Measurements from ENCODE around the gene RIMKLB. TPM values are rescaled to one million over a fixed set of nuclear protein-coding genes. Genes with fewer than 3 reads are reported as not detected.

Gene RIMKLB
- total and polyA plus RNA-seq, 10 of the 15 experiments (the other 5 are each of a cell fraction or from before 2014, with no cell fraction given) = 0.15 to 0.83 (median 0.46) TPM

DNA sequence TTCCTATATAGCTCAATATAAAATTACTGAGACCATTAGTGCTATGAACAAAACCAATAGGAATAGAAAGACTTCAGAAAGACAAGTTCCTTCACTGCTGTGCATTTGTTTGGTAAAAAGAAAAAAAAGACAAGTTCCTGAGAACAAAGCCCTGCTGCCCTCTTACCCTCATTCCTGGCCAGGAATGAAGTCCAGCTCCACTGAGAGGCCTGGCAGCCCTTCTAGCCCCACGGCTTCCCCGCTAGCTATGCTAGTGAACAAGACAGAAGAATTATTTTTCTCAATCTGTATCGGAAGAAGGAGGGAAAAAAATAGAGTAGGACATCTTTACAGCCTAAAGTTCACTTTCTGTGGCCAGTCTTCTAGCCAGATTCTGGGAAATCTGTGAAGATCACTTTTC, 36.8 kb upstream of the RIMKLB start:
- no peak overlapping the region for H2AFZ ChIP-seq (ENCODE audit: control insufficient read depth, low read depth, low read length)
- FAIRE-seq = no peak
- BruUV-seq (replicated peaks) = no TSS peak
- no peak for ATAC-seq
- H4K20me1 ChIP-seq (ENCODE audit: control insufficient read depth, insufficient read depth) = no peaks in the 10 kb centered on the region
- WGBS (ENCODE audit: insufficient coverage, insufficient replicate concordance, low lambda C conversion rate, missing lambda C conversion rate) = 76% methylated on average over 3 of the region's 3 CpGs
- no peaks in the 10 kb centered on the region for H3K4me1 ChIP-seq (ENCODE audit: control insufficient read depth, insufficient read depth, low read length)
- ChIA-PET CTCF (interaction anchor here (0.6 to 1.4 kb wide), 6 partner anchors 10 to 388 kb away, joined by 3 to 7 read pairs (median 4); no protein-coding TSS in a partner anchor), RAD21 (ENCODE audit: unreplicated experiment) (interaction anchor here (0.9 kb wide), 1 partner anchor 163 kb away, joined by 3 read pairs; no protein-coding TSS in a partner anchor), SMC1A (ENCODE audit: uncharacterized antibody, unreplicated experiment) (interaction anchor here (0.7 to 1.8 kb wide), 3 partner anchors 16 to 900 kb away, joined by 3 to 7 read pairs (median 3); no protein-coding TSS in a partner anchor), POLR2A (no interaction called here)
- H3K27ac ChIP-seq (ENCODE audit: control insufficient read depth, insufficient read depth) = no peak overlapping the region
- no peaks in the 10 kb centered on the region; the same call in 2 of the 3 replicates for H3K9me3 ChIP-seq (replicated peaks; ENCODE audit: control insufficient read depth, insufficient read depth, low read length)
- H3K79me2 ChIP-seq (ENCODE audit: control insufficient read depth, insufficient read depth, low read length) = no peaks in the 10 kb centered on the region
- no peak for DNase-seq (ENCODE audit: low read depth, low spot score)
- intact Hi-C loops (cut with micrococcal nuclease; ENCODE audit: unreplicated experiment) = loop anchor here (5.0 kb wide), 1 partner anchor 376 kb away; no protein-coding TSS in a partner anchor
- H3K9ac ChIP-seq (ENCODE audit: control insufficient read depth, insufficient read depth, low read length) = no peak overlapping the region
- TF ChIP-seq, protein P1, sequence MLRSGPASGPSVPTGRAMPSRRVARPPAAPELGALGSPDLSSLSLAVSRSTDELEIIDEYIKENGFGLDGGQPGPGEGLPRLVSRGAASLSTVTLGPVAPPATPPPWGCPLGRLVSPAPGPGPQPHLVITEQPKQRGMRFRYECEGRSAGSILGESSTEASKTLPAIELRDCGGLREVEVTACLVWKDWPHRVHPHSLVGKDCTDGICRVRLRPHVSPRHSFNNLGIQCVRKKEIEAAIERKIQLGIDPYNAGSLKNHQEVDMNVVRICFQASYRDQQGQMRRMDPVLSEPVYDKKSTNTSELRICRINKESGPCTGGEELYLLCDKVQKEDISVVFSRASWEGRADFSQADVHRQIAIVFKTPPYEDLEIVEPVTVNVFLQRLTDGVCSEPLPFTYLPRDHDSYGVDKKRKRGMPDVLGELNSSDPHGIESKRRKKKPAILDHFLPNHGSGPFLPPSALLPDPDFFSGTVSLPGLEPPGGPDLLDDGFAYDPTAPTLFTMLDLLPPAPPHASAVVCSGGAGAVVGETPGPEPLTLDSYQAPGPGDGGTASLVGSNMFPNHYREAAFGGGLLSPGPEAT (IDR thresholded peaks at IDR 0.05; ENCODE audit: low read depth) = no peak
- TF ChIP-seq FOXM1 (IDR thresholded peaks at IDR 0.05; ENCODE audit: low read depth, low read length) = no peak
- TF ChIP-seq, protein P2, sequence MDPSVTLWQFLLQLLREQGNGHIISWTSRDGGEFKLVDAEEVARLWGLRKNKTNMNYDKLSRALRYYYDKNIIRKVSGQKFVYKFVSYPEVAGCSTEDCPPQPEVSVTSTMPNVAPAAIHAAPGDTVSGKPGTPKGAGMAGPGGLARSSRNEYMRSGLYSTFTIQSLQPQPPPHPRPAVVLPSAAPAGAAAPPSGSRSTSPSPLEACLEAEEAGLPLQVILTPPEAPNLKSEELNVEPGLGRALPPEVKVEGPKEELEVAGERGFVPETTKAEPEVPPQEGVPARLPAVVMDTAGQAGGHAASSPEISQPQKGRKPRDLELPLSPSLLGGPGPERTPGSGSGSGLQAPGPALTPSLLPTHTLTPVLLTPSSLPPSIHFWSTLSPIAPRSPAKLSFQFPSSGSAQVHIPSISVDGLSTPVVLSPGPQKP (IDR thresholded peaks at IDR 0.05; ENCODE audit: low read depth, low read length) = no peak
- TF ChIP-seq, protein P3, sequence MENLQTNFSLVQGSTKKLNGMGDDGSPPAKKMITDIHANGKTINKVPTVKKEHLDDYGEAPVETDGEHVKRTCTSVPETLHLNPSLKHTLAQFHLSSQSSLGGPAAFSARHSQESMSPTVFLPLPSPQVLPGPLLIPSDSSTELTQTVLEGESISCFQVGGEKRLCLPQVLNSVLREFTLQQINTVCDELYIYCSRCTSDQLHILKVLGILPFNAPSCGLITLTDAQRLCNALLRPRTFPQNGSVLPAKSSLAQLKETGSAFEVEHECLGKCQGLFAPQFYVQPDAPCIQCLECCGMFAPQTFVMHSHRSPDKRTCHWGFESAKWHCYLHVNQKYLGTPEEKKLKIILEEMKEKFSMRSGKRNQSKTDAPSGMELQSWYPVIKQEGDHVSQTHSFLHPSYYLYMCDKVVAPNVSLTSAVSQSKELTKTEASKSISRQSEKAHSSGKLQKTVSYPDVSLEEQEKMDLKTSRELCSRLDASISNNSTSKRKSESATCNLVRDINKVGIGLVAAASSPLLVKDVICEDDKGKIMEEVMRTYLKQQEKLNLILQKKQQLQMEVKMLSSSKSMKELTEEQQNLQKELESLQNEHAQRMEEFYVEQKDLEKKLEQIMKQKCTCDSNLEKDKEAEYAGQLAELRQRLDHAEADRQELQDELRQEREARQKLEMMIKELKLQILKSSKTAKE (IDR thresholded peaks at IDR 0.05; ENCODE audit: low read depth, poor library complexity, severe bottlenecking) = no peak
- TF ChIP-seq LARP7 (IDR thresholded peaks at IDR 0.05) = no peak
- TF ChIP-seq TARDBP (IDR thresholded peaks at IDR 0.05; ENCODE audit: borderline replicate concordance) = no peak
- no peak for TF ChIP-seq FOXK2 (IDR thresholded peaks at IDR 0.05)
- TF ChIP-seq EP300 (IDR thresholded peaks at IDR 0.05; ENCODE audit: borderline replicate concordance in 1 of 2, control insufficient read depth in 1 of 2, low read depth in 2 of 2, low read length in 2 of 2) = no peak
- no peak for TF ChIP-seq CHD2 (IDR thresholded peaks at IDR 0.05; ENCODE audit: borderline replicate concordance, low read depth, low read length)
- TF ChIP-seq NBN (IDR thresholded peaks at IDR 0.05) = no peak
- TF ChIP-seq MYC (IDR thresholded peaks at IDR 0.05; ENCODE audit: insufficient read depth, insufficient read length, insufficient replicate concordance, low read length, severe bottlenecking) = no peak
- no peak for TF ChIP-seq EZH2 (IDR thresholded peaks at IDR 0.05; ENCODE audit: borderline replicate concordance, control insufficient read depth, low read depth, low read length)
- TF ChIP-seq ESRRA (IDR thresholded peaks at IDR 0.05; ENCODE audit: low read length) = no peak
- no peak for TF ChIP-seq IKZF2 (IDR thresholded peaks at IDR 0.05)
- no peak overlapping the region for H3K4me2 ChIP-seq (ENCODE audit: control insufficient read depth, insufficient read depth)
- in situ Hi-C loops (cut with MboI) = no loop called here
- no peaks in the 10 kb centered on the region for H3K36me3 ChIP-seq (ENCODE audit: control insufficient read depth in 2 of 2, insufficient read depth in 2 of 2, low read length in 1 of 2)
- no peak overlapping the region for H3K4me3 ChIP-seq
- H3K27me3 ChIP-seq (replicated peaks in 1 of 2; ENCODE audit: control insufficient read depth in 2 of 2, insufficient read depth in 2 of 2, low read length in 1 of 2) = peaks cover 0 to 5% of the 10 kb centered on the region in 2 experiments; a peak in 2 of 4 replicates
